Measurements from ENCODE around the gene INSYN2A.

GRCh38 chr10:127221281-127221680 lies 24.9 kb upstream of the INSYN2A start:
- TF ChIP-seq CTCF (conservative IDR thresholded peaks at IDR 0.05): no peak
- no peak for TF ChIP-seq ZFX (IDR thresholded peaks at IDR 0.05)

All from C4-2B (cell line).